ENCODE results near the gene ALKAL2. TPM values are rescaled to one million over a fixed set of nuclear protein-coding genes. Genes with fewer than 3 reads are reported as not detected.

Gene ALKAL2
- total and polyA plus RNA-seq, 2 of the 13 experiments (the other 11 are each of a cell fraction or from before 2014, with no cell fraction given): 0.22 to 1.7 TPM

DNA sequence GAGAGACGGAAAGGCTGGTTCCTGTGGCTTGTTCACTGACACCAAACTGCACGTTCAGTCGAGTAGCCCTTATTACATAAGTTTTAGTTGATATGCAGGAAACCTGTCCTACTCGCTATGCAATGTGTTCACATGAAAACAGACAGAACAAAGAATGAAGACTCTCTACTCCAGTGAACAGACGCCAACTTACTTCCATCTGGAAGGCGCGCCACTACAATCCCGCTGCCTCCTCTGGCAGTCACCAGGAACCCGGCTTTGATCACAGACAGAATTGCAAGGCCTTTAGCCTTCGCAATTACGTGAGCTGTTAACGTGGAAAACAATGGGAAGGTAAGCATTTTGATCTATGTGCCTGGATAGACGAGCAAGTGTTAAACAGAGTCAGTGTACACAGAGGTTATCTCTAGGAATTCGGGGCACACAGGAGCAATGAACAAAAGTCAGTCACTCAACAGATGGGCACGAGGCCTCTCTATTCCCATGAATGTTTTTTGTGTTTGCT, 38.3 kb downstream of the ALKAL2 start (continued):
- TF ChIP-seq, protein P1, sequence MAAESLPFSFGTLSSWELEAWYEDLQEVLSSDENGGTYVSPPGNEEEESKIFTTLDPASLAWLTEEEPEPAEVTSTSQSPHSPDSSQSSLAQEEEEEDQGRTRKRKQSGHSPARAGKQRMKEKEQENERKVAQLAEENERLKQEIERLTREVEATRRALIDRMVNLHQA (CRISPR knock-in tag; IDR thresholded peaks at IDR 0.05): no peak
- no peak for TF ChIP-seq ZNF101 (CRISPR knock-in tag; IDR thresholded peaks at IDR 0.05; ENCODE audit: borderline replicate concordance, low read depth)
- no peak for TF ChIP-seq PRPF4 (IDR thresholded peaks at IDR 0.05; ENCODE audit: low read depth, low read length, poor library complexity, severe bottlenecking)
- TF ChIP-seq, protein P2, sequence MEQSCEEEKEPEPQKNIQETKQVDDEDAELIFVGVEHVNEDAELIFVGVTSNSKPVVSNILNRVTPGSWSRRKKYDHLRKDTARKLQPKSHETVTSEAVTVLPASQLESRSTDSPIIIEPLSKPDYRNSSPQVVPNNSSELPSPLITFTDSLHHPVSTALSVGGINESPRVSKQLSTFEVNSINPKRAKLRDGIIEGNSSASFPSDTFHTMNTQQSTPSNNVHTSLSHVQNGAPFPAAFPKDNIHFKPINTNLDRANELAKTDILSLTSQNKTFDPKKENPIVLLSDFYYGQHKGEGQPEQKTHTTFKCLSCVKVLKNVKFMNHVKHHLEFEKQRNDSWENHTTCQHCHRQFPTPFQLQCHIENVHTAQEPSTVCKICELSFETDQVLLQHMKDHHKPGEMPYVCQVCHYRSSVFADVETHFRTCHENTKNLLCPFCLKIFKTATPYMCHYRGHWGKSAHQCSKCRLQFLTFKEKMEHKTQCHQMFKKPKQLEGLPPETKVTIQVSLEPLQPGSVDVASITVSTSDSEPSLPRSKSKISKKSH (CRISPR knock-in tag; IDR thresholded peaks at IDR 0.05; ENCODE audit: borderline replicate concordance): no peak
- no peak; the same call in 1 of the 2 replicates for TF ChIP-seq POLR2AphosphoS5 (IDR thresholded peaks at IDR 0.05; ENCODE audit: low read depth, low read length)
- TF ChIP-seq, protein P3, sequence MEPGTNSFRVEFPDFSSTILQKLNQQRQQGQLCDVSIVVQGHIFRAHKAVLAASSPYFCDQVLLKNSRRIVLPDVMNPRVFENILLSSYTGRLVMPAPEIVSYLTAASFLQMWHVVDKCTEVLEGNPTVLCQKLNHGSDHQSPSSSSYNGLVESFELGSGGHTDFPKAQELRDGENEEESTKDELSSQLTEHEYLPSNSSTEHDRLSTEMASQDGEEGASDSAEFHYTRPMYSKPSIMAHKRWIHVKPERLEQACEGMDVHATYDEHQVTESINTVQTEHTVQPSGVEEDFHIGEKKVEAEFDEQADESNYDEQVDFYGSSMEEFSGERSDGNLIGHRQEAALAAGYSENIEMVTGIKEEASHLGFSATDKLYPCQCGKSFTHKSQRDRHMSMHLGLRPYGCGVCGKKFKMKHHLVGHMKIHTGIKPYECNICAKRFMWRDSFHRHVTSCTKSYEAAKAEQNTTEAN (CRISPR knock-in tag; conservative IDR thresholded peaks at IDR 0.05): peak; percentile 89
- TF ChIP-seq CCDC6 (CRISPR knock-in tag; IDR thresholded peaks at IDR 0.05): peak; percentile 78; the same call in 1 of the 2 replicates
- peak; percentile 37; the same call in 1 of the 2 replicates for TF ChIP-seq KDM5A (IDR thresholded peaks at IDR 0.05; ENCODE audit: borderline replicate concordance, low read length)
- TF ChIP-seq, protein P4, sequence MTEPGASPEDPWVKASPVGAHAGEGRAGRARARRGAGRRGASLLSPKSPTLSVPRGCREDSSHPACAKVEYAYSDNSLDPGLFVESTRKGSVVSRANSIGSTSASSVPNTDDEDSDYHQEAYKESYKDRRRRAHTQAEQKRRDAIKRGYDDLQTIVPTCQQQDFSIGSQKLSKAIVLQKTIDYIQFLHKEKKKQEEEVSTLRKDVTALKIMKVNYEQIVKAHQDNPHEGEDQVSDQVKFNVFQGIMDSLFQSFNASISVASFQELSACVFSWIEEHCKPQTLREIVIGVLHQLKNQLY (CRISPR knock-in tag; IDR thresholded peaks at IDR 0.05): peak; percentile 90; the same call in 1 of the 2 replicates
- no peak for TF ChIP-seq RBAK (CRISPR knock-in tag; IDR thresholded peaks at IDR 0.05)
- peak; percentile 33; the same call in 1 of the 2 replicates for TF ChIP-seq NFKBIZ (CRISPR knock-in tag; IDR thresholded peaks at IDR 0.05)
- TF ChIP-seq, protein P5, sequence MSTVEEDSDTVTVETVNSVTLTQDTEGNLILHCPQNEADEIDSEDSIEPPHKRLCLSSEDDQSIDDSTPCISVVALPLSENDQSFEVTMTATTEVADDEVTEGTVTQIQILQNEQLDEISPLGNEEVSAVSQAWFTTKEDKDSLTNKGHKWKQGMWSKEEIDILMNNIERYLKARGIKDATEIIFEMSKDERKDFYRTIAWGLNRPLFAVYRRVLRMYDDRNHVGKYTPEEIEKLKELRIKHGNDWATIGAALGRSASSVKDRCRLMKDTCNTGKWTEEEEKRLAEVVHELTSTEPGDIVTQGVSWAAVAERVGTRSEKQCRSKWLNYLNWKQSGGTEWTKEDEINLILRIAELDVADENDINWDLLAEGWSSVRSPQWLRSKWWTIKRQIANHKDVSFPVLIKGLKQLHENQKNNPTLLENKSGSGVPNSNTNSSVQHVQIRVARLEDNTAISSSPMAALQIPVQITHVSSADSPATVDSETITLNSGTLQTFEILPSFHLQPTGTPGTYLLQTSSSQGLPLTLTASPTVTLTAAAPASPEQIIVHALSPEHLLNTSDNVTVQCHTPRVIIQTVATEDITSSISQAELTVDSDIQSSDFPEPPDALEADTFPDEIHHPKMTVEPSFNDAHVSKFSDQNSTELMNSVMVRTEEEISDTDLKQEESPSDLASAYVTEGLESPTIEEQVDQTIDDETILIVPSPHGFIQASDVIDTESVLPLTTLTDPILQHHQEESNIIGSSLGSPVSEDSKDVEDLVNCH (CRISPR knock-in tag; IDR thresholded peaks at IDR 0.05): no peak
- TF ChIP-seq, protein P6, sequence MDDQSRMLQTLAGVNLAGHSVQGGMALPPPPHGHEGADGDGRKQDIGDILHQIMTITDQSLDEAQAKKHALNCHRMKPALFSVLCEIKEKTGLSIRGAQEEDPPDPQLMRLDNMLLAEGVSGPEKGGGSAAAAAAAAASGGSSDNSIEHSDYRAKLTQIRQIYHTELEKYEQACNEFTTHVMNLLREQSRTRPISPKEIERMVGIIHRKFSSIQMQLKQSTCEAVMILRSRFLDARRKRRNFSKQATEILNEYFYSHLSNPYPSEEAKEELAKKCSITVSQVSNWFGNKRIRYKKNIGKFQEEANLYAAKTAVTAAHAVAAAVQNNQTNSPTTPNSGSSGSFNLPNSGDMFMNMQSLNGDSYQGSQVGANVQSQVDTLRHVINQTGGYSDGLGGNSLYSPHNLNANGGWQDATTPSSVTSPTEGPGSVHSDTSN (CRISPR knock-in tag; IDR thresholded peaks at IDR 0.05; ENCODE audit: borderline replicate concordance): no peak
- no peak for TF ChIP-seq ZNF552 (CRISPR knock-in tag; IDR thresholded peaks at IDR 0.05; ENCODE audit: borderline replicate concordance)
- TF ChIP-seq, protein P7, sequence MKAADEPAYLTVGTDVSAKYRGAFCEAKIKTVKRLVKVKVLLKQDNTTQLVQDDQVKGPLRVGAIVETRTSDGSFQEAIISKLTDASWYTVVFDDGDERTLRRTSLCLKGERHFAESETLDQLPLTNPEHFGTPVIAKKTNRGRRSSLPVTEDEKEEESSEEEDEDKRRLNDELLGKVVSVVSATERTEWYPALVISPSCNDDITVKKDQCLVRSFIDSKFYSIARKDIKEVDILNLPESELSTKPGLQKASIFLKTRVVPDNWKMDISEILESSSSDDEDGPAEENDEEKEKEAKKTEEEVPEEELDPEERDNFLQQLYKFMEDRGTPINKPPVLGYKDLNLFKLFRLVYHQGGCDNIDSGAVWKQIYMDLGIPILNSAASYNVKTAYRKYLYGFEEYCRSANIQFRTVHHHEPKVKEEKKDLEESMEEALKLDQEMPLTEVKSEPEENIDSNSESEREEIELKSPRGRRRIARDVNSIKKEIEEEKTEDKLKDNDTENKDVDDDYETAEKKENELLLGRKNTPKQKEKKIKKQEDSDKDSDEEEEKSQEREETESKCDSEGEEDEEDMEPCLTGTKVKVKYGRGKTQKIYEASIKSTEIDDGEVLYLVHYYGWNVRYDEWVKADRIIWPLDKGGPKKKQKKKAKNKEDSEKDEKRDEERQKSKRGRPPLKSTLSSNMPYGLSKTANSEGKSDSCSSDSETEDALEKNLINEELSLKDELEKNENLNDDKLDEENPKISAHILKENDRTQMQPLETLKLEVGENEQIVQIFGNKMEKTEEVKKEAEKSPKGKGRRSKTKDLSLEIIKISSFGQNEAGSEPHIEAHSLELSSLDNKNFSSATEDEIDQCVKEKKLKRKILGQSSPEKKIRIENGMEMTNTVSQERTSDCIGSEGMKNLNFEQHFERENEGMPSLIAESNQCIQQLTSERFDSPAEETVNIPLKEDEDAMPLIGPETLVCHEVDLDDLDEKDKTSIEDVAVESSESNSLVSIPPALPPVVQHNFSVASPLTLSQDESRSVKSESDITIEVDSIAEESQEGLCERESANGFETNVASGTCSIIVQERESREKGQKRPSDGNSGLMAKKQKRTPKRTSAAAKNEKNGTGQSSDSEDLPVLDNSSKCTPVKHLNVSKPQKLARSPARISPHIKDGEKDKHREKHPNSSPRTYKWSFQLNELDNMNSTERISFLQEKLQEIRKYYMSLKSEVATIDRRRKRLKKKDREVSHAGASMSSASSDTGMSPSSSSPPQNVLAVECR (CRISPR knock-in tag; IDR thresholded peaks at IDR 0.05; ENCODE audit: borderline replicate concordance): peak; percentile 70; the same call in 1 of the 2 replicates
- TF ChIP-seq NR1H2 (CRISPR knock-in tag; IDR thresholded peaks at IDR 0.05; ENCODE audit: borderline replicate concordance, low read depth): no peak
- peak; percentile 79 for TF ChIP-seq BORCS8-MEF2B (CRISPR knock-in tag; IDR thresholded peaks at IDR 0.05)

All from HepG2 (cell line).